DND-41 (cell line): Measurements from ENCODE around the gene CHST12.

ENCODE experiments used
- CTCF ChIP-seq: IDR thresholded peaks from 2 replicates; pipeline ENCODE4 v1.5.1; 2012; ENCODE audit warnings: borderline replicate concordance, low read length, moderate library complexity, mild to moderate bottlenecking; ENCODE audit not compliant: poor library complexity, severe bottlenecking; ENCODE audit errors: extremely low read depth
- EZH2 ChIP-seq: IDR thresholded peaks from 3 replicates; pipeline ENCODE4 v1.6.1; 2012; ENCODE audit warnings: borderline replicate concordance, low read depth, mild to moderate bottlenecking, moderate library complexity, low read length, inconsistent platforms; ENCODE audit not compliant: severe bottlenecking

- TF ChIP-seq EZH2 (no peak), CTCF (peak; percentile 6)
These were observed 69.3 kb downstream of the CHST12 start for GRCh38 chr7:2472739-2473138.
